HepG2 (cell line): Measurements from ENCODE around the gene COL4A2. TPM values are rescaled to one million over a fixed set of nuclear protein-coding genes. Genes with fewer than 3 reads are reported as not detected.

Experiments used
- ATAC-seq: fragments of 200-7000 bp; cut with Tn5 transposase; 3 replicates; pipeline ENCODE4 v1.9.1; 2020; ENCODE audit warnings: mild to moderate bottlenecking, moderate library complexity
- BruUV-seq: library from RNA; stranded (reverse); fragments of 400-500 nt; replicated peaks from 2 replicates; lab custom pipeline; 2021; lab: Mats Ljungman, UMichigan
- CTCF ChIA-PET: fragments of 300-600 bp; formaldehyde crosslinking; extraction: SDS; loops from one replicate; lab custom pipeline; 2021; ENCODE audit warnings: low total read pairs, inconsistent platforms, low intra/inter-chr PET ratio; lab: Yijun Ruan, JAX
- POLR2A ChIA-PET: fragments of 350-600 bp; sonication (Branson Sonifier 250); formaldehyde crosslinking; loops from one replicate; lab custom pipeline; 2020; ENCODE audit warnings: antibody characterized with exemption, inconsistent platforms; lab: Yijun Ruan, JAX
- DNase-seq: peaks from one replicate; pipeline ENCODE4 v3.0.0-alpha.2; 2015; ENCODE audit warnings: low spot score
- FAIRE-seq: peaks from 3 replicates; lab custom pipeline; 2011; peaks lifted over from hg19 to GRCh38; lab: Jason Lieb, UNC
- H2AFZ ChIP-seq: one replicate; pipeline ENCODE4 v1.6.1; 2011; ENCODE audit warnings: low read length, inconsistent platforms
- H3K27ac ChIP-seq: fragments of 300-600 bp; 3 replicates; pipeline ENCODE4 v1.8.0; 2011; ENCODE audit warnings: mixed run types, mild to moderate bottlenecking, mixed read lengths, low read length, inconsistent platforms; ENCODE audit not compliant: insufficient read depth; ENCODE audit errors: extremely low read length
- H3K27me3 ChIP-seq, 2 experiments: fragments of 200-600 bp in 1 of 2; 2 replicates in 1 of 2; 3 replicates in 1 of 2; pipeline versions ENCODE4 v1.6.0 to v1.8.0; 2011; ENCODE audit warnings: low read length in 2 of 2, mild to moderate bottlenecking in 2 of 2, moderate library complexity in 2 of 2, inconsistent platforms in 1 of 2; ENCODE audit not compliant: insufficient read depth in 2 of 2, control insufficient read depth in 1 of 2
- H3K36me3 ChIP-seq, 2 experiments: fragments of 200-600 bp in 1 of 2; replicated peaks in 1 of 2; 2 replicates in 1 of 2; 3 replicates in 1 of 2; pipeline versions ENCODE4 v1.5.1 to v1.8.0; 2011; ENCODE audit warnings: low read length in 2 of 2, inconsistent platforms in 1 of 2; ENCODE audit not compliant: insufficient read depth in 2 of 2, control insufficient read depth in 1 of 2
- H3K4me1 ChIP-seq: 2 replicates; pipeline ENCODE4 v1.5.1; 2012; ENCODE audit warnings: low read length, inconsistent platforms; ENCODE audit not compliant: insufficient read depth
- H3K4me2 ChIP-seq: 2 replicates; pipeline ENCODE4 v1.6.0; 2011; ENCODE audit warnings: low read depth, low read length, inconsistent platforms
- H3K4me3 ChIP-seq, 3 experiments: fragments of 200-600 bp in 1 of 3; sonication (generic), shearing (Covaris generic) in 1 of 3; replicated peaks in 1 of 3; 2 replicates each; pipeline ENCODE4 v1.5.1; 2011 to 2016; ENCODE audit warnings: low read length in 3 of 3, inconsistent platforms in 2 of 3, low read depth in 2 of 3, mild to moderate bottlenecking in 2 of 3, control low read depth in 1 of 3, mixed read lengths in 1 of 3; ENCODE audit not compliant: insufficient read depth in 1 of 3
- H3K79me2 ChIP-seq: one replicate; pipeline ENCODE4 v1.6.1; 2011; ENCODE audit warnings: low read length, inconsistent platforms; ENCODE audit not compliant: insufficient read depth
- H3K9ac ChIP-seq: 2 replicates; pipeline ENCODE4 v1.6.0; 2011; ENCODE audit warnings: mild to moderate bottlenecking, low read depth, low read length, inconsistent platforms; ENCODE audit not compliant: insufficient read depth
- H3K9me3 ChIP-seq: 2 replicates; pipeline ENCODE4 v1.5.1; 2012; ENCODE audit warnings: mild to moderate bottlenecking, low read length
- H4K20me1 ChIP-seq: 2 replicates; pipeline ENCODE4 v1.6.0; 2011; ENCODE audit warnings: inconsistent platforms, mild to moderate bottlenecking, low read length, moderate library complexity; ENCODE audit not compliant: insufficient read depth
- FOXP1 ChIP-seq, 2 experiments: fragments of 450-650 bp in 1 of 2; IDR thresholded peaks; 2 replicates each; pipeline ENCODE4 v1.6.1; 2017 to 2018; ENCODE audit warnings: antibody characterized with exemption in 1 of 2
- ZBTB4 ChIP-seq: sonication (generic); formaldehyde crosslinking; IDR thresholded peaks from 2 replicates; pipeline ENCODE4 v1.4.0; 2020; ENCODE audit warnings: missing genetic modification reagents, mild to moderate bottlenecking, borderline replicate concordance
- ZNF572 ChIP-seq: sonication (generic); formaldehyde crosslinking; IDR thresholded peaks from 2 replicates; pipeline ENCODE4 v1.5.1; 2020; ENCODE audit warnings: mild to moderate bottlenecking, missing genetic modification reagents
- ZNF747 ChIP-seq: sonication (generic); formaldehyde crosslinking; IDR thresholded peaks from 2 replicates; pipeline ENCODE4 v1.8.1; 2023; ENCODE audit warnings: missing genetic modification reagents, mild to moderate bottlenecking, borderline replicate concordance
- WGBS: methylation state at CpG from one replicate; pipeline ENCODE4 v1.1.6; 2017; ENCODE audit warnings: low lambda C conversion rate; 5-methylcytosine and 5-hydroxymethylcytosine counted together
- in situ Hi-C: cut with HindIII; loops from 2 replicates; pipeline ENCODE4 v1.10.0; 2017; ENCODE audit warnings: low pct_unique_long_range_greater_than_20kb; ENCODE audit not compliant: extremely low pct_ligation_motif_present
- intact Hi-C: fragments of 100-400 bp; cut with micrococcal nuclease; formaldehyde crosslinking; loops from one replicate; pipeline ENCODE4 v1.10.0; 2022; ENCODE audit not compliant: unreplicated experiment
- polyA plus RNA-seq, 8 experiments: library from polyadenylated mRNA; depleted of rRNA in 3 of 8; stranded (reverse) in 7 of 8; unstranded in 1 of 8; fragments of >200 nt; fragmentation: Illumina TruSeq in 4 of 8; extraction: Trizol in 4 of 8; gene quantifications; 2 replicates each; pipeline versions ENCODE4 v1.2.1 to v1.2.3, GENCODE V29; 2011 to 2016; ENCODE audit warnings: low read depth in 4 of 8, missing spikeins in 1 of 8, mixed read lengths in 1 of 8; ENCODE audit not compliant: insufficient read depth in 1 of 8
- total RNA-seq, 5 experiments: library from RNA; depleted of rRNA; stranded (reverse); fragments of >200 nt; fragmentation: Illumina TruSeq; extraction: Trizol; gene quantifications; 2 replicates each; pipeline ENCODE4 v1.2.3, GENCODE V29; 2016; ENCODE audit warnings: low read depth in 1 of 5
- TF ChIP-seq, protein P1 (sequence below): sonication (generic); formaldehyde crosslinking; IDR thresholded peaks from 2 replicates; pipeline ENCODE4 v1.5.0; 2020; ENCODE audit warnings: mild to moderate bottlenecking, missing genetic modification reagents
- TF ChIP-seq, protein P2 (sequence below): IDR thresholded peaks from 2 replicates; pipeline ENCODE4 v1.6.1; 2016

Gene COL4A2
- total and polyA plus RNA-seq, 2 of the 13 experiments (the other 11 are each of a cell fraction or from before 2014, with no cell fraction given), result 0.22 to 1.9 TPM

DNA sequence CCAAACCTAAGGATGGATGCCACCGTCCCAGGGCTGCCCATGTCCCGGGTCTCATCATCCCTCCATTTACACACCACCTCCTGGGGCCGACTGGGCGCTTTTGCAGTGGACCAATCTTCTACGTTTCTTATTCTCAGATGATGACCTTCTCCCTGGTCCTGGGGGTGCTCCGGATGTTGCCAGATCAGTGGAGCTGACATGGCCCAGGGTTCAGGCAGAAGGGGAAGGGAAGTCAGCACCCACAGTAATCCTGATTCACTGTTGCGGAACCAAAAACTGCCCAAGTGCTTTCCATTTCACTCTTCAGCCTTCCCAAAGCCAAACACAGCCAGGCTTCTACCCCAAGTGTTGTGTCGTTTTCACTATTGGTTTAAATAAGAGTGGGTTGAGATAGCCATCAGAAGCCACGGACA is 224.6 kb downstream of the COL4A2 start:
- H3K79me2 ChIP-seq, result peaks cover 28% of the 10 kb centered on the region
- FAIRE-seq, result no peak
- TF ChIP-seq ZBTB4, result no peak
- TF ChIP-seq ZNF747 (CRISPR knock-in tag), result no peak
- TF ChIP-seq FOXP1 (IDR thresholded peaks at IDR 0.05), result no peak
- no peak for TF ChIP-seq FOXP1 (CRISPR knock-in tag; IDR thresholded peaks at IDR 0.05)
- TF ChIP-seq ZNF572 (CRISPR knock-in tag), result no peak
- TF ChIP-seq, protein P1, sequence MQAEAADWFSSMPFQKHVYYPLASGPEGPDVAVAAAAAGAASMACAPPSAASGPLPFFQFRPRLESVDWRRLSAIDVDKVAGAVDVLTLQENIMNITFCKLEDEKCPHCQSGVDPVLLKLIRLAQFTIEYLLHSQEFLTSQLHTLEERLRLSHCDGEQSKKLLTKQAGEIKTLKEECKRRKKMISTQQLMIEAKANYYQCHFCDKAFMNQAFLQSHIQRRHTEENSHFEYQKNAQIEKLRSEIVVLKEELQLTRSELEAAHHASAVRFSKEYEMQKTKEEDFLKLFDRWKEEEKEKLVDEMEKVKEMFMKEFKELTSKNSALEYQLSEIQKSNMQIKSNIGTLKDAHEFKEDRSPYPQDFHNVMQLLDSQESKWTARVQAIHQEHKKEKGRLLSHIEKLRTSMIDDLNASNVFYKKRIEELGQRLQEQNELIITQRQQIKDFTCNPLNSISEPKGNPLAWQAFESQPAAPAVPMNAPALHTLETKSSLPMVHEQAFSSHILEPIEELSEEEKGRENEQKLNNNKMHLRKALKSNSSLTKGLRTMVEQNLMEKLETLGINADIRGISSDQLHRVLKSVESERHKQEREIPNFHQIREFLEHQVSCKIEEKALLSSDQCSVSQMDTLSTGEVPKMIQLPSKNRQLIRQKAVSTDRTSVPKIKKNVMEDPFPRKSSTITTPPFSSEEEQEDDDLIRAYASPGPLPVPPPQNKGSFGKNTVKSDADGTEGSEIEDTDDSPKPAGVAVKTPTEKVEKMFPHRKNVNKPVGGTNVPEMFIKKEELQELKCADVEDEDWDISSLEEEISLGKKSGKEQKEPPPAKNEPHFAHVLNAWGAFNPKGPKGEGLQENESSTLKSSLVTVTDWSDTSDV (CRISPR knock-in tag), result no peak
- TF ChIP-seq, protein P2, sequence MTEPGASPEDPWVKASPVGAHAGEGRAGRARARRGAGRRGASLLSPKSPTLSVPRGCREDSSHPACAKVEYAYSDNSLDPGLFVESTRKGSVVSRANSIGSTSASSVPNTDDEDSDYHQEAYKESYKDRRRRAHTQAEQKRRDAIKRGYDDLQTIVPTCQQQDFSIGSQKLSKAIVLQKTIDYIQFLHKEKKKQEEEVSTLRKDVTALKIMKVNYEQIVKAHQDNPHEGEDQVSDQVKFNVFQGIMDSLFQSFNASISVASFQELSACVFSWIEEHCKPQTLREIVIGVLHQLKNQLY, result no peak
- no peaks in the 10 kb centered on the region for H3K9me3 ChIP-seq
- peaks cover 28% of the 10 kb centered on the region; the same call in 1 of the 2 replicates for H4K20me1 ChIP-seq
- ChIA-PET CTCF (no interaction called here), POLR2A (no interaction called here)
- H3K9ac ChIP-seq, result no peak overlapping the region
- no peak overlapping the region for H3K27ac ChIP-seq
- ATAC-seq, result no peak
- no peak for DNase-seq
- peaks cover 0 to 15% of the 10 kb centered on the region in 2 experiments; a peak in 4 of 5 replicates for H3K36me3 ChIP-seq
- H3K4me3 ChIP-seq, result no peak overlapping the region
- no peak overlapping the region for H3K4me2 ChIP-seq
- in situ Hi-C loops, result no loop called here
- H3K27me3 ChIP-seq, result no peaks in the 10 kb centered on the region
- BruUV-seq, result no TSS peak
- peaks cover 31% of the 10 kb centered on the region for H3K4me1 ChIP-seq
- H2AFZ ChIP-seq, result no peak overlapping the region
- 92% methylated on average over 8 of the region's 9 CpGs for WGBS
- intact Hi-C loops, result no loop called here
